GM12873 (cell line): ENCODE data around the gene GNG3.

ENCODE experiments used
- CTCF ChIP-seq: IDR thresholded peaks from 2 replicates; pipeline ENCODE4 v1.5.1; 2012; ENCODE audit warnings: low read depth, mild to moderate bottlenecking, moderate library complexity, low read length, control low read depth; ENCODE audit not compliant: insufficient read depth; ENCODE audit errors: missing control alignments

Gene GNG3

GRCh38 chr11:62726156-62726914 lies 18.9 kb downstream of the GNG3 start:
- no peak for TF ChIP-seq CTCF

- TF ChIP-seq CTCF = no peak
Measured at GRCh38 chr11:62726915-62727164, 19.4 kb downstream of the GNG3 start.

GRCh38 chr11:62727165-62727871 lies 19.8 kb downstream of the GNG3 start, which contains the start of gene HNRNPUL2:
Gene HNRNPUL2 (minus strand): TSS chr11:62727457. CDS start chr11:62727156, 301 bp downstream.
- peak; percentile 9 for TF ChIP-seq CTCF

GRCh38 chr11:62727872-62728170 lies 20.3 kb downstream of the GNG3 start:
- TF ChIP-seq CTCF = no peak

- TF ChIP-seq CTCF = no peak
Measured at GRCh38 chr11:62728171-62728988, 20.9 kb downstream of the GNG3 start, which contains the start of gene TTC9C. Gene TTC9C (plus strand): TSS chr11:62728486. CDS start chr11:62728849, 363 bp downstream.

GRCh38 chr11:62732830-62733229 lies 25.4 kb downstream of the GNG3 start:
- TF ChIP-seq CTCF = no peak

GRCh38 chr11:62737196-62737595 lies 29.7 kb downstream of the GNG3 start:
- no peak for TF ChIP-seq CTCF
